ENCODE results near the gene SRD5A3. TPM values are rescaled to one million over a fixed set of nuclear protein-coding genes. Genes with fewer than 3 reads are reported as not detected.
A peak's percentile ranks its signal among the peaks of the same experiment; 100 is the strongest.
"Not testable (repeated sequence)": the region's sequence is repeated elsewhere in the genome, so short reads cannot be mapped to it uniquely, and the experiment has no call there.

Gene SRD5A3
- total RNA-seq, 4 donors from 2014 or later: 3.0 to 7.9 (median 5.2) TPM

- no peaks in the 10 kb centered on the region for H3K9me3 ChIP-seq
- intact Hi-C loops (cut with DNase I): loop anchor here (5.0 to 10.0 kb wide), 3 partner anchors 86 to 519 kb away; partner anchors contain the start of gene CLOCK
- H3K4me3 ChIP-seq: no peak overlapping the region
- TF ChIP-seq CTCF (IDR thresholded peaks at IDR 0.05) (no peak), POLR2AphosphoS5 (IDR thresholded peaks at IDR 0.05) (no peak), EP300 (IDR thresholded peaks at IDR 0.05) (no peak), POLR2A (IDR thresholded peaks at IDR 0.05; ENCODE audit: low read depth) (no peak)
- DNase-seq (ENCODE audit: extremely low spot score): no peak
- H3K27me3 ChIP-seq: no peaks in the 10 kb centered on the region
- peaks cover 19 to 37% (median 29%) of the 10 kb centered on the region in 4 donors for H3K4me1 ChIP-seq
- H3K36me3 ChIP-seq: peaks cover 0 to 3% (median 1%) of the 10 kb centered on the region in 4 donors
- WGBS: 47% methylated on average over 3 of the region's 3 CpGs
- H3K27ac ChIP-seq (replicated peaks in 1 of 4): peak overlapping the region in 1 of 4 donors; percentile 95
Measured at GRCh38 chr4:55348466-55348865, 2.4 kb downstream of the SRD5A3 start.

DNA sequence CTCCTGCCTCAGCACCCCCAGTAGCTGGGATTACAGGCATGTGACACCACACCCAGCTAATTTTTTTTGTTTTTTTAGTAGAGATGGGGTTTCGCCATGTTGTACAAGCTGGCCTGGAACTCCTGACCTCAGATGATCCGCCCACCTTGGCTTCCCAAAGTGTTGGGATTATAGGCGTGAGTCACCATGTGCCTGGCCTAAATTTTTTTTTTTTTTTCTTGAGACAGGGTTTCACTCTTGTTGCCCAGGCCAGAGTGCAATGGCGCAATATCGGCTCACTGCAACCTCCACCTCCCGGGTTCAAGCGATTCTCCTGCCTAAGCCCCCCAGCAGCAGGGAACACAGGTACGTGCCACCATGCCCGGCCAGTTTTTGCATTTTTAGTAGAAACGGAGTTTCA lies 4.8 kb downstream of the SRD5A3 start:
- intact Hi-C loops (cut with DNase I); H3K9me3 ChIP-seq; H3K4me3 ChIP-seq; DNase-seq (ENCODE audit: extremely low spot score); H3K27me3 ChIP-seq; H3K27ac ChIP-seq (replicated peaks in 1 of 4); H3K36me3 ChIP-seq: not testable (repeated sequence)
- 95% methylated on average over 10 of the region's 10 CpGs for WGBS
- H3K4me1 ChIP-seq: peaks cover 19 to 31% (median 24%) of the 10 kb centered on the region in 4 donors

- H3K9me3 ChIP-seq: no peaks in the 10 kb centered on the region
- intact Hi-C loops (cut with DNase I): no loop called here
- no peak overlapping the region for H3K4me3 ChIP-seq
- H3K4me1 ChIP-seq: peaks cover 16 to 26% (median 22%) of the 10 kb centered on the region in 4 donors
- no peak overlapping the region for H3K27ac ChIP-seq (replicated peaks in 1 of 4)
- H3K36me3 ChIP-seq: peaks cover 0 to 8% (median 4%) of the 10 kb centered on the region in 4 donors
- DNase-seq (ENCODE audit: extremely low spot score): no peak
- TF ChIP-seq POLR2AphosphoS5 (IDR thresholded peaks at IDR 0.05): no peak
- no peak for TF ChIP-seq POLR2A (IDR thresholded peaks at IDR 0.05; ENCODE audit: low read depth)
- no peak for TF ChIP-seq EP300 (IDR thresholded peaks at IDR 0.05)
- no peaks in the 10 kb centered on the region for H3K27me3 ChIP-seq
Measured at GRCh38 chr4:55351824-55352223, 5.8 kb downstream of the SRD5A3 start.

DNA sequence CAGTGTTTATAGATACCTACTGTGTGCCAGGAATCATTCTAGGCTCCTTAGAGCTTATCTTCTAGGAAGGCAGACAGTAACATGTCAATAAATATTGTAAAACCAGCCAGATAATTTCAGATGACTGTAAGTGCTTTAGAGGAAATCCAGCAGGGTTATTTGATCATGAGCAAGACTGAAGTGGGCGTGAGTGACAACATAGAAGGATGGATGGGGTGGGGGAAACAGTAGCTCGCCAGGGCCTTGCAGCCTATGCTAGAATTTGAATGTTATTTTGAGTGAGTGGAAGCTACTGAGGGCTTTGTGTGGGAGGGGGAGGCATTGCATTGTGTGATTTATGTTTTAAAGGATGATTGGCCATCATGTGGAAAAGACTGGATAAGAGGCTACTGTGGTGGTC lies 6.7 kb downstream of the SRD5A3 start:
- intact Hi-C loops (cut with DNase I): no loop called here
- Histone ChIP-seq H3K9me3 (no peaks in the 10 kb centered on the region), H3K27ac (replicated peaks in 1 of 4) (no peak overlapping the region), H3K27me3 (no peaks in the 10 kb centered on the region), H3K4me1 (peaks cover 7 to 26% (median 20%) of the 10 kb centered on the region in 4 donors), H3K36me3 (peaks cover 0 to 8% (median 4%) of the 10 kb centered on the region in 4 donors), H3K4me3 (no peak overlapping the region)
- 90% methylated on average over 2 of the region's 2 CpGs for WGBS
- peak; percentile 19 for DNase-seq (ENCODE audit: extremely low spot score)
- TF ChIP-seq POLR2A (IDR thresholded peaks at IDR 0.05; ENCODE audit: low read depth): no peak

- H3K27ac ChIP-seq (replicated peaks in 1 of 4); H3K9me3 ChIP-seq; intact Hi-C loops (cut with DNase I); H3K27me3 ChIP-seq; DNase-seq (ENCODE audit: extremely low spot score); H3K4me3 ChIP-seq; H3K36me3 ChIP-seq: not testable (repeated sequence)
- 98% methylated on average over 13 of the region's 13 CpGs for WGBS
- peaks cover 8 to 26% (median 20%) of the 10 kb centered on the region in 4 donors for H3K4me1 ChIP-seq
Measured at GRCh38 chr4:55353228-55353747, 7.2 kb downstream of the SRD5A3 start.

DNA sequence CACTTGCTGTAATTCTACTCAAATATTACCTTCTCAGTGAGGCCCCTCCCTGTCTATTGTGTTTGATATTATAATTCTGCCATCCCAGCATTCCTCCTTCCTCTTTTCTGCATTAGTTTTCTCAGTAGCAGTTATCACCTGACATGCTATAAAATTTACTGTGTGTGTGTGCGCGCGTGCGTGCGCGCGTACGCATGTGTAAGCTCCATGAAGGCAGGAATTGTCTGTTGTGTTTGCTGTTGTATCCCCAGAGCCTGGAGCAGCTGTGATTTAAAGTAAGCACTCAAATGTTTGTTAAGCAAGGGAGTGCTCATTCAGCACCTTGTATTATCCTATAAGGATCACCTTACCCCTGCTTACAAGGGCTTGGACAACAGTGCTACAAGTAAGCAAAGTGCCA lies 8.6 kb downstream of the SRD5A3 start:
- intact Hi-C loops (cut with DNase I): no loop called here
- Histone ChIP-seq H3K36me3 (peaks cover 0 to 8% (median 4%) of the 10 kb centered on the region in 4 donors), H3K9me3 (no peaks in the 10 kb centered on the region), H3K4me3 (no peak overlapping the region), H3K4me1 (peaks cover 18 to 31% (median 27%) of the 10 kb centered on the region in 4 donors), H3K27ac (replicated peaks in 1 of 4) (no peak overlapping the region), H3K27me3 (no peaks in the 10 kb centered on the region)
- DNase-seq (ENCODE audit: extremely low spot score): no peak
- TF ChIP-seq POLR2AphosphoS5 (IDR thresholded peaks at IDR 0.05) (no peak), EP300 (IDR thresholded peaks at IDR 0.05) (no peak), POLR2A (IDR thresholded peaks at IDR 0.05; ENCODE audit: low read depth) (no peak), CTCF (IDR thresholded peaks at IDR 0.05) (no peak)
- WGBS: over 99% methylated on average over 8 of the region's 8 CpGs

DNA sequence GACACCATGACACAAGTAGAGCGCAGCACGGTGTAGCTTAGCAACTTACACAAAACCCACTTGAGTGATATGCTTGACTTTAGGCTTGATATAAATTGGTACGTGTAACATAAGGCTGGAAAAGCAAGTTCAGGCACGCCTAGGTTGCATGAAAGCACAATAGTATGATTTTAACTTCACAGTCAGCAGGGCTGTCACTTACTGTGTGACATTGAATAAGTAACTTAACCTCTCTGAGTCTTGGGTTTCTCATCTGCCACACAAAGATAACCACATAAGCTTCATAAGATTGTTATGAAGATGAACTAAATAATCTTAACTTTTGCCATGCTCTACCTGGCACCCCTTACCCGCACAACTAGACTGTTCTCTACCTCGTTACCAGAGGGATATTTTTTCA lies 9.5 kb downstream of the SRD5A3 start:
- H3K27ac ChIP-seq (replicated peaks in 1 of 4): no peak overlapping the region

More for the DNA sequence above, 9.5 kb downstream of the SRD5A3 start:
- H3K9me3 ChIP-seq: no peaks in the 10 kb centered on the region
- H3K4me3 ChIP-seq: no peak overlapping the region
- DNase-seq (ENCODE audit: extremely low spot score): no peak
- H3K36me3 ChIP-seq: peaks cover 0 to 8% (median 4%) of the 10 kb centered on the region in 4 donors
- 78% methylated on average over 6 of the region's 6 CpGs for WGBS
- peaks cover 24 to 37% (median 30%) of the 10 kb centered on the region in 4 donors for H3K4me1 ChIP-seq
- intact Hi-C loops (cut with DNase I): no loop called here
- H3K27me3 ChIP-seq: no peaks in the 10 kb centered on the region
- TF ChIP-seq POLR2AphosphoS5 (IDR thresholded peaks at IDR 0.05) (no peak), EP300 (IDR thresholded peaks at IDR 0.05) (no peak), POLR2A (IDR thresholded peaks at IDR 0.05; ENCODE audit: low read depth) (no peak), CTCF (IDR thresholded peaks at IDR 0.05) (no peak)
